B cell (primary cell): ENCODE results near the gene SNAPC4. TPM values are rescaled to one million over a fixed set of nuclear protein-coding genes. Genes with fewer than 3 reads are reported as not detected.
A peak's percentile ranks its signal among the peaks of the same experiment; 100 is the strongest.

Experiments used
- ATAC-seq: fragments of 200-7000 bp; cut with Tn5 transposase; one replicate; pipeline ENCODE4 v1.10.0; 2021; ENCODE audit warnings: low read depth, mild to moderate bottlenecking, moderate number of reproducible peaks, moderate library complexity
- CTCF ChIA-PET: fragments of 350-600 bp; sonication (Branson Sonifier 250); formaldehyde crosslinking; loops from one replicate; lab custom pipeline; 2021; ENCODE audit warnings: antibody characterized with exemption, inconsistent platforms; lab: Charles Lee
- POLR2A ChIA-PET: fragments of 350-600 bp; sonication (Branson Sonifier 250); formaldehyde crosslinking; loops from one replicate; lab custom pipeline; 2021; ENCODE audit warnings: antibody characterized with exemption; lab: Charles Lee
- DNase-seq: peaks from one replicate; pipeline ENCODE4 v3.0.0; 2013
- H2AFZ ChIP-seq: 2 replicates; pipeline ENCODE4 v1.6.1; 2012; ENCODE audit warnings: mild to moderate bottlenecking, low read depth, low read length; ENCODE audit not compliant: insufficient read depth, poor library complexity, severe bottlenecking
- H3K27ac ChIP-seq, 2 donors: 1 replicate in 1 of 2; 2 replicates in 1 of 2; pipeline ENCODE4 v1.5.1; 2012 to 2013; ENCODE audit warnings: low read length in 2 of 2, mild to moderate bottlenecking in 2 of 2, moderate library complexity in 1 of 2
- H3K27me3 ChIP-seq, 4 experiments: fragments of 200-600 bp in 1 of 4; sonication (generic) in 1 of 4; replicated peaks in 1 of 4; 1 replicate in 2 of 4; 2 replicates in 2 of 4; pipeline versions ENCODE4 v1.6.1 to v1.7.0; 2013 to 2016; ENCODE audit warnings: low read length in 3 of 4, mild to moderate bottlenecking in 2 of 4, mixed read lengths in 1 of 4, moderate library complexity in 1 of 4; ENCODE audit not compliant: insufficient read depth in 4 of 4, control insufficient read depth in 3 of 4; ENCODE audit errors: control extremely low read depth in 1 of 4
- H3K36me3 ChIP-seq, 2 experiments: replicated peaks in 1 of 2; 1 replicate in 1 of 2; 2 replicates in 1 of 2; pipeline versions ENCODE4 v1.6.1 to v1.7.1; 2013; ENCODE audit warnings: low read length in 1 of 2; ENCODE audit not compliant: insufficient read depth in 2 of 2, control insufficient read depth in 1 of 2; ENCODE audit errors: control extremely low read depth in 1 of 2, extremely low read depth in 1 of 2
- H3K4me1 ChIP-seq, 2 donors: fragments of 200-600 bp in 1 of 2; sonication (generic) in 1 of 2; 1 replicate in 1 of 2; 2 replicates in 1 of 2; pipeline versions ENCODE4 v1.5.1 to v1.6.1; 2013 to 2017; ENCODE audit warnings: low read length in 2 of 2; ENCODE audit not compliant: control insufficient read depth in 2 of 2, insufficient read depth in 2 of 2
- H3K4me2 ChIP-seq: replicated peaks from 2 replicates; pipeline ENCODE3; 2012; ENCODE audit warnings: mild to moderate bottlenecking, low read depth, low read length; ENCODE audit not compliant: poor library complexity, severe bottlenecking
- H3K4me3 ChIP-seq, 5 experiments: fragments of 200-600 bp in 1 of 5; sonication (generic) in 1 of 5; 1 replicate in 3 of 5; 2 replicates in 2 of 5; pipeline versions ENCODE4 v1.5.1 to v1.7.0; 2011 to 2016; ENCODE audit warnings: low read length in 4 of 5, mild to moderate bottlenecking in 4 of 5, low read depth in 2 of 5, control low read depth in 1 of 5, moderate library complexity in 1 of 5; ENCODE audit not compliant: insufficient read depth in 1 of 5; ENCODE audit errors: control extremely low read depth in 1 of 5, extremely low read depth in 1 of 5
- H3K79me2 ChIP-seq: fragments of 200-600 bp; sonication (generic); one replicate; pipeline ENCODE4 v1.6.0; 2016; ENCODE audit warnings: low read length; ENCODE audit not compliant: control insufficient read depth, insufficient read depth
- H3K9ac ChIP-seq: fragments of 200-600 bp; sonication (generic); 2 replicates; pipeline ENCODE4 v1.6.1; 2017; ENCODE audit warnings: mild to moderate bottlenecking, low read length, moderate library complexity
- H3K9me3 ChIP-seq, 3 donors: one replicate each; pipeline versions ENCODE4 v1.6.1 to v1.7.1; 2013; ENCODE audit warnings: low read length in 2 of 3; ENCODE audit not compliant: control insufficient read depth in 2 of 3, insufficient read depth in 1 of 3; ENCODE audit errors: control extremely low read depth in 1 of 3
- H4K20me1 ChIP-seq: 2 replicates; pipeline ENCODE4 v1.6.0; 2012; ENCODE audit warnings: mild to moderate bottlenecking, low read length; ENCODE audit not compliant: insufficient read depth, control insufficient read depth, poor library complexity, severe bottlenecking
- H3K27ac Mint-ChIP-seq: one replicate; pipeline ENCODE4 v1.8.0; 2021; ENCODE audit warnings: mixed read lengths
- H3K27me3 Mint-ChIP-seq: one replicate; pipeline ENCODE4 v1.8.0; 2021; ENCODE audit warnings: mixed read lengths
- H3K4me1 Mint-ChIP-seq: one replicate; pipeline ENCODE4 v1.8.0; 2021; ENCODE audit warnings: mixed read lengths
- H3K4me3 Mint-ChIP-seq: one replicate; pipeline ENCODE4 v1.8.0; 2021; ENCODE audit warnings: mixed read lengths
- H3K9me3 Mint-ChIP-seq: one replicate; pipeline ENCODE4 v1.8.0; 2022; ENCODE audit warnings: mixed read lengths; ENCODE audit not compliant: insufficient read depth
- EZH2 ChIP-seq: IDR thresholded peaks from 2 replicates; pipeline ENCODE4 v1.6.1; 2012; ENCODE audit warnings: borderline replicate concordance, low read depth, mild to moderate bottlenecking, moderate library complexity, low read length; ENCODE audit not compliant: insufficient read depth, poor library complexity, severe bottlenecking
- whole genome bisulfite sequencing: methylation state at CpG from one replicate; pipeline ENCODE4 v1.1.5; 2013; ENCODE audit warnings: missing lambda C conversion rate; ENCODE audit not compliant: insufficient coverage; 5-methylcytosine and 5-hydroxymethylcytosine counted together
- intact Hi-C: fragments of 100-400 bp; cut with micrococcal nuclease; formaldehyde crosslinking; loops from one replicate; pipeline ENCODE4 v1.10.0; 2022
- polyA plus RNA-seq: library from polyadenylated mRNA; depleted of rRNA; stranded (reverse); fragments of >200 nt; gene quantifications from 2 replicates; pipeline ENCODE4 v1.2.3, GENCODE V29; 2012
- total RNA-seq, 2 donors: library from RNA; stranded (reverse); fragments of 120-200 nt in 1 of 2; gene quantifications; 1 replicate in 1 of 2; 2 replicates in 1 of 2; pipeline versions ENCODE4 v1.2.3 to v1.2.4, GENCODE V29; 2013 to 2022
- TF ChIP-seq, protein P1 (sequence below): fragments of 200-600 bp; IDR thresholded peaks from one replicate; pipeline ENCODE4 v1.8.0; 2022; ENCODE audit warnings: antibody characterized with exemption, mild to moderate bottlenecking

SNAPC4 gene
- total and polyA plus RNA-seq, 2 donors (not counting 1 experiment from before 2014, with no cell fraction given) = 13.1 to 15.6 TPM

DNA sequence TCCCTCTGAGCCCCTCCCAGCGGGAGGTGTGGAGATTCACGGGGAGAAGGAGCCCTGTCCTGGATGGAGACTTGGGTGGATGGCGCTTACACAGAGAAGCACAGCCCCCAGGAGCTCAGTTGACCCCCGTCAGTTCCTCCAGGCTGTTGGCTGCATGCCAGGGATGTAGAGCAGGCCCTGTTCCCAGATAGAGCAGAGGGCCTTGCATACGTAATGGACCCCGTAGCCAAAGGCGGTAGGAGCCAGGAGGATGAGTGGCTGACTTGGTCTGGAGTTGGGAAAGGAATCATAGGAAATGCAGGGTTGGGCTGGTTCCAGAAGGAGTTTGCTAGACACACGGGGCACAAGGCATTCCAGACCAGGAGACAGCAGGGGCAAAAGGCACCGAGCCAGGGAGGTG, 13.0 kb upstream of the SNAPC4 start:
- intact Hi-C loops = no loop called here

DNA sequence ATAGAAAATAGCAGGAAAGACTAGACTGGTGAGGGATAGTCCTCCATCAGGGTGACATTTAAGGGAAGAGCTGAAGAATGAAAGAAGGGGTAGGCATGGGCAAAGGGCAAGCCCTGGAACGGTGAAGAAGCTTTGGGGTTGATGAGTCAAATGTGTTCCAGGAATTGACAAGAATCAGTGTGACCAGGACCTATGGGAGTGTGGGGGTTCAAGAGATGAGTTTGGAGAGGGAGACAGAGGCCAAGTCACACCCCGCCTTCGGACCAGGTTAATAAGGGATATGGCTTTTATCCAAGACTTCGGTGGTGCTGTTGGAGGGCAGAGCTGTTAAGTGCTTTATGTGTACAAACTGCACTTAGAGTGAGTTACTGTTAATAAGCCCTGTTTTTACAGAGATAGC, 11.4 kb upstream of the SNAPC4 start:
- WGBS = 67% methylated on average over 4 of the region's 4 CpGs
- Mint-ChIP-seq H3K4me1 (peaks cover 34% of the 10 kb centered on the region), H3K27ac (peak overlapping the region; percentile 91), H3K27me3 (no peaks in the 10 kb centered on the region), H3K9me3 (no peaks in the 10 kb centered on the region), H3K4me3 (peak overlapping the region; percentile 90)
- no peak for ATAC-seq
- Histone ChIP-seq H4K20me1 (peaks cover 52% of the 10 kb centered on the region), H3K9ac (peak overlapping the region; percentile 84), H3K79me2 (peaks cover 69% of the 10 kb centered on the region), H3K27ac (peak overlapping the region; percentile 80 to 91), H3K36me3 (peaks cover 0 to 52% of the 10 kb centered on the region in 2 experiments), H3K4me2 (peak overlapping the region; percentile 91), H2AFZ (peak overlapping the region; percentile 76), H3K4me3 (peak overlapping the region; percentile 22 to 96 (median 81)), H3K9me3 (no peaks in the 10 kb centered on the region), H3K4me1 (peaks cover 25 to 34% of the 10 kb centered on the region in 2 donors), H3K27me3 (no peaks in the 10 kb centered on the region)
- intact Hi-C loops = loop anchor here (2.0 kb wide), 1 partner anchor 27 kb away; the partner anchor contains the start of gene INPP5E
- ChIA-PET POLR2A (interaction anchor here (0.8 to 1.0 kb wide), 2 partner anchors 11 to 48 kb away, joined by 3 to 4 read pairs; partner anchors contain the start of genes DNLZ and SNAPC4), CTCF (interaction anchor here (1.3 kb wide), 1 partner anchor 48 kb away, joined by 5 read pairs; the partner anchor contains the start of gene DNLZ)
- no peak for DNase-seq
- no peak for TF ChIP-seq EZH2
- TF ChIP-seq, protein P1, sequence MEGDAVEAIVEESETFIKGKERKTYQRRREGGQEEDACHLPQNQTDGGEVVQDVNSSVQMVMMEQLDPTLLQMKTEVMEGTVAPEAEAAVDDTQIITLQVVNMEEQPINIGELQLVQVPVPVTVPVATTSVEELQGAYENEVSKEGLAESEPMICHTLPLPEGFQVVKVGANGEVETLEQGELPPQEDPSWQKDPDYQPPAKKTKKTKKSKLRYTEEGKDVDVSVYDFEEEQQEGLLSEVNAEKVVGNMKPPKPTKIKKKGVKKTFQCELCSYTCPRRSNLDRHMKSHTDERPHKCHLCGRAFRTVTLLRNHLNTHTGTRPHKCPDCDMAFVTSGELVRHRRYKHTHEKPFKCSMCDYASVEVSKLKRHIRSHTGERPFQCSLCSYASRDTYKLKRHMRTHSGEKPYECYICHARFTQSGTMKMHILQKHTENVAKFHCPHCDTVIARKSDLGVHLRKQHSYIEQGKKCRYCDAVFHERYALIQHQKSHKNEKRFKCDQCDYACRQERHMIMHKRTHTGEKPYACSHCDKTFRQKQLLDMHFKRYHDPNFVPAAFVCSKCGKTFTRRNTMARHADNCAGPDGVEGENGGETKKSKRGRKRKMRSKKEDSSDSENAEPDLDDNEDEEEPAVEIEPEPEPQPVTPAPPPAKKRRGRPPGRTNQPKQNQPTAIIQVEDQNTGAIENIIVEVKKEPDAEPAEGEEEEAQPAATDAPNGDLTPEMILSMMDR = no peak

More for the DNA sequence above, 13.0 kb upstream of the SNAPC4 start:
- H3K9me3 Mint-ChIP-seq = no peaks in the 10 kb centered on the region
- WGBS = 96% methylated on average over 9 of the region's 9 CpGs
- peaks cover 0 to 54% of the 10 kb centered on the region in 2 experiments for H3K36me3 ChIP-seq
- no peaks in the 10 kb centered on the region for H3K27me3 ChIP-seq
- H3K4me3 ChIP-seq = no peak overlapping the region
- CTCF ChIA-PET = interaction anchor here (1.0 kb wide), 2 partner anchors 26 to 59 kb away, joined by 3 read pairs; no protein-coding TSS in a partner anchor
- no peak overlapping the region for H2AFZ ChIP-seq
- H3K9me3 ChIP-seq = no peaks in the 10 kb centered on the region
- H4K20me1 ChIP-seq = peaks cover 45% of the 10 kb centered on the region
- no peak overlapping the region for H3K4me2 ChIP-seq
- ATAC-seq (no peak), DNase-seq (no peak)
- POLR2A ChIA-PET = no interaction called here
- H3K27me3 Mint-ChIP-seq = no peaks in the 10 kb centered on the region
- H3K4me1 ChIP-seq = peaks cover 25 to 32% of the 10 kb centered on the region in 2 donors
- peaks cover 31% of the 10 kb centered on the region for H3K4me1 Mint-ChIP-seq
- H3K4me3 Mint-ChIP-seq = no peak overlapping the region
- TF ChIP-seq EZH2 = no peak
- TF ChIP-seq, protein P1 = no peak
- H3K27ac Mint-ChIP-seq = no peak overlapping the region
- H3K79me2 ChIP-seq = peaks cover 62% of the 10 kb centered on the region
- no peak overlapping the region for H3K9ac ChIP-seq
- H3K27ac ChIP-seq = no peak overlapping the region
